PC-9 (cell line): ENCODE measurements around the gene PERCC1.

Experiments used
- EZH2 ChIP-seq: fragments of 200-600 bp; sonication (generic); IDR thresholded peaks from 2 replicates; pipeline ENCODE4 v1.8.0; 2017; ENCODE audit warnings: antibody characterized with exemption, low read depth
- TF ChIP-seq, protein P1 (sequence below): fragments of 200-600 bp; sonication (generic); conservative IDR thresholded peaks from 2 replicates; pipeline ENCODE4 v1.6.1; 2017; ENCODE audit warnings: mixed run types, antibody characterized with exemption, mild to moderate bottlenecking, moderate library complexity

DNA sequence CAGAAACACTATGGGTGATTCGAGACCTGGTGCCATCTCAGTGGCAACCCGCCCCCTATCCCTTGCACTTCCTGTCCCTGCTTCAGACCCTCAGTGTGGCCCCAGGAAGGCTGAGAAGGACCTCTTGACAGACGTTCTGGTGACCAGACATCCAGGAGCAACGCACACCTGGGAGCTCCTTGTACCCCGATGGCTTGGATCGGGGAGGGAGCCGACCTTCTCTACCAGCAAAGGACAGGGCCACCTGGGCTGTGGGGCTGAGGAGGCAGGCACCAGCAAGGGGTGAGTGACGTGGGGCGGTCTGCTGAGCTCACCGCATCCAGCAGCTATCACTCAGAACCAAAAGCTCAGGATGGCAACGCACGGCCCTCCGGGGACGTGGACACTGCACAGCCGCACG, 43.5 kb upstream of the PERCC1 start:
- TF ChIP-seq EZH2: no peak
- TF ChIP-seq, protein P1, sequence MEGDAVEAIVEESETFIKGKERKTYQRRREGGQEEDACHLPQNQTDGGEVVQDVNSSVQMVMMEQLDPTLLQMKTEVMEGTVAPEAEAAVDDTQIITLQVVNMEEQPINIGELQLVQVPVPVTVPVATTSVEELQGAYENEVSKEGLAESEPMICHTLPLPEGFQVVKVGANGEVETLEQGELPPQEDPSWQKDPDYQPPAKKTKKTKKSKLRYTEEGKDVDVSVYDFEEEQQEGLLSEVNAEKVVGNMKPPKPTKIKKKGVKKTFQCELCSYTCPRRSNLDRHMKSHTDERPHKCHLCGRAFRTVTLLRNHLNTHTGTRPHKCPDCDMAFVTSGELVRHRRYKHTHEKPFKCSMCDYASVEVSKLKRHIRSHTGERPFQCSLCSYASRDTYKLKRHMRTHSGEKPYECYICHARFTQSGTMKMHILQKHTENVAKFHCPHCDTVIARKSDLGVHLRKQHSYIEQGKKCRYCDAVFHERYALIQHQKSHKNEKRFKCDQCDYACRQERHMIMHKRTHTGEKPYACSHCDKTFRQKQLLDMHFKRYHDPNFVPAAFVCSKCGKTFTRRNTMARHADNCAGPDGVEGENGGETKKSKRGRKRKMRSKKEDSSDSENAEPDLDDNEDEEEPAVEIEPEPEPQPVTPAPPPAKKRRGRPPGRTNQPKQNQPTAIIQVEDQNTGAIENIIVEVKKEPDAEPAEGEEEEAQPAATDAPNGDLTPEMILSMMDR: no peak
